ENCODE measurements around the gene FREM1.

DNA sequence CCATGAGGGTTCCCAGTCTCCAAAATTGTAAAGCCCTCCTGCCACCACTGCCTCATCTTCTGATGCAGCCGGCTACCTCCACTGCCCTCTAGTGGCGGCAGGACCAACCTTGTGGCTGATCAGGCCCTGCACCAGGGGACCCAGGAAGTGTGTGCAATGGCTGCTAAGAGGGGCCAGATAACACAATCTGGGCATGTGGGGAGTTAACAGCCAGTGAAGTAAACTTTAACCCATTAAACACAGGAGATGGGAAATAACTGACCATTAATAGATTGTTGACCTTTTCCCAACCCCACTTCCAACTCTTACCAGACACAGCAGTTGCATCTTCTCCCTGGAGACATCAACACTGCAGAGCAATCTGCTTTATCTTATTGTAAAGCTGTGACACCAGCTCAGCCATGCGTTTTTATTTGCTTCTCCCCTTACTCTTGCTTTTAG is 63.3 kb downstream of the FREM1 start:
- peak; percentile 94 for TF ChIP-seq CTCF (IDR thresholded peaks at IDR 0.05; ENCODE audit: insufficient read depth, low read length, poor library complexity, severe bottlenecking)
- no peak for TF ChIP-seq EZH2phosphoT487 (conservative IDR thresholded peaks at IDR 0.05; ENCODE audit: low read length)

Measured in SU-DHL-6 (cell line).